OCI-LY7 (cell line): ENCODE measurements around the gene KDM3B. TPM values are rescaled to one million over a fixed set of nuclear protein-coding genes. Genes with fewer than 3 reads are reported as not detected.

ENCODE experiments used
- BruUV-seq: library from RNA; stranded (reverse); fragments of 400-500 nt; replicated peaks from 2 replicates; lab custom pipeline; 2021; lab: Mats Ljungman, UMichigan
- CTCF ChIA-PET: fragments of 300-600 bp; sonication (Branson Sonifier 250); formaldehyde crosslinking; loops from one replicate; lab custom pipeline; 2022; ENCODE audit warnings: antibody characterized with exemption; ENCODE audit not compliant: unreplicated experiment; lab: Charles Lee
- POLR2A ChIA-PET: fragments of 300-600 bp; sonication (Branson Sonifier 250); formaldehyde crosslinking; loops from one replicate; lab custom pipeline; 2022; ENCODE audit warnings: antibody characterized with exemption; lab: Charles Lee
- DNase-seq: peaks from one replicate; pipeline ENCODE4 v3.0.0-alpha.2; 2015; ENCODE audit warnings: low spot score
- H2AFZ ChIP-seq: fragments of 200-600 bp; sonication (generic), shearing (Covaris generic); 2 replicates; pipeline ENCODE4 v1.6.1; 2014; ENCODE audit warnings: mild to moderate bottlenecking, antibody characterized with exemption, low read length, moderate library complexity
- H3K27ac ChIP-seq: fragments of 200-600 bp; sonication (generic); 2 replicates; pipeline ENCODE4 v1.5.1; 2014; ENCODE audit warnings: mixed run types, low read depth, mild to moderate bottlenecking, moderate library complexity, low read length, inconsistent platforms; ENCODE audit not compliant: poor library complexity, severe bottlenecking
- H3K36me3 ChIP-seq: fragments of 200-600 bp; sonication (generic); 2 replicates; pipeline ENCODE4 v1.6.1; 2014; ENCODE audit warnings: mild to moderate bottlenecking, antibody characterized with exemption, low read length, moderate library complexity, mixed read lengths; ENCODE audit not compliant: insufficient read depth
- H3K4me1 ChIP-seq: fragments of 200-600 bp; sonication (generic); 2 replicates; pipeline ENCODE4 v1.5.1; 2014; ENCODE audit warnings: mild to moderate bottlenecking, low read length; ENCODE audit not compliant: insufficient read depth, poor library complexity, severe bottlenecking
- H3K4me2 ChIP-seq: fragments of 200-600 bp; sonication (generic); 2 replicates; pipeline ENCODE4 v1.6.1; 2014; ENCODE audit warnings: mild to moderate bottlenecking, low read length
- H3K4me3 ChIP-seq: fragments of 200-600 bp; sonication (generic); 2 replicates; pipeline ENCODE4 v1.5.1; 2014; ENCODE audit warnings: mild to moderate bottlenecking, low read depth, low read length; ENCODE audit not compliant: poor library complexity, severe bottlenecking
- H3K79me2 ChIP-seq: fragments of 200-600 bp; sonication (generic); 2 replicates; pipeline ENCODE4 v1.6.1; 2016; ENCODE audit warnings: low read depth, mild to moderate bottlenecking, low read length, moderate library complexity, mixed read lengths; ENCODE audit not compliant: insufficient read depth
- H3K9me2 ChIP-seq: fragments of 200-600 bp; sonication (generic); 2 replicates; pipeline ENCODE4 v1.6.1; 2016; ENCODE audit warnings: mild to moderate bottlenecking, low read length, mixed read lengths; ENCODE audit not compliant: insufficient read depth
- H3K9me3 ChIP-seq: fragments of 200-600 bp; sonication (generic); 2 replicates; pipeline ENCODE4 v1.6.1; 2014; ENCODE audit warnings: mild to moderate bottlenecking, mixed run types, low read length, mixed read lengths
- H4K20me1 ChIP-seq: fragments of 200-600 bp; sonication (generic); 2 replicates; pipeline ENCODE4 v1.6.1; 2014; ENCODE audit warnings: mild to moderate bottlenecking, antibody characterized with exemption, low read length, moderate library complexity, mixed read lengths; ENCODE audit not compliant: insufficient read depth
- CTCF ChIP-seq: fragments of 200-600 bp; sonication (generic); conservative IDR thresholded peaks from 2 replicates; pipeline ENCODE4 v1.5.1; 2014; ENCODE audit warnings: mild to moderate bottlenecking, antibody characterized with exemption, low read length, moderate library complexity, mixed read lengths
- EZH2phosphoT487 ChIP-seq: fragments of 200-600 bp; sonication (generic); IDR thresholded peaks from 2 replicates; pipeline ENCODE4 v1.6.1; 2018; ENCODE audit warnings: low read depth, borderline replicate concordance, mild to moderate bottlenecking, mixed run types, antibody characterized with exemption, low read length, moderate library complexity, mixed read lengths
- intact Hi-C: fragments of 100-400 bp; cut with micrococcal nuclease; formaldehyde crosslinking; loops from one replicate; pipeline ENCODE4 v1.10.0; 2022; ENCODE audit not compliant: unreplicated experiment
- total RNA-seq, 2 experiments: library from RNA; depleted of rRNA in 1 of 2; stranded (reverse); fragments of >200 nt in 1 of 2; shearing (Covaris generic) in 1 of 2; gene quantifications; 2 replicates each; pipeline ENCODE4 v1.2.3, GENCODE V29; 2014 to 2022

The KDM3B gene
- total RNA-seq, 2 experiments from 2014 or later: 51.1 to 64.8 TPM

- no peaks in the 10 kb centered on the region for H4K20me1 ChIP-seq
- peak overlapping the region; percentile 91 for H3K4me2 ChIP-seq
- intact Hi-C loops: loop anchor here (1.0 kb wide), 3 partner anchors 28 to 79 kb away; partner anchors contain the start of gene ETF1
- TF ChIP-seq CTCF (peak; percentile 52), EZH2phosphoT487 (no peak)
- no peaks in the 10 kb centered on the region for H3K79me2 ChIP-seq
- CTCF ChIA-PET: no interaction called here
- POLR2A ChIA-PET: interaction anchor here (0.6 kb wide), 2 partner anchors 245 to 287 kb away, joined by 3 read pairs; partner anchors contain the start of gene BRD8
- no peaks in the 10 kb centered on the region for H3K36me3 ChIP-seq
- no TSS peak for BruUV-seq
- peak overlapping the region; percentile 93 for H2AFZ ChIP-seq
- H3K27ac ChIP-seq: peak overlapping the region; percentile 76
- peak; percentile 98 for DNase-seq
- peaks cover 27% of the 10 kb centered on the region for H3K4me1 ChIP-seq
- peak overlapping the region; percentile 74 for H3K4me3 ChIP-seq
- no peaks in the 10 kb centered on the region for H3K9me2 ChIP-seq
- H3K9me3 ChIP-seq: no peaks in the 10 kb centered on the region
Observed at GRCh38 chr5:138464388-138465260, 112.1 kb downstream of the KDM3B start.

GRCh38 chr5:138465261-138466124 is 113.0 kb downstream of the KDM3B start, which contains the start of gene EGR1:
Gene EGR1 (plus strand): TSS chr5:138465479. CDS start chr5:138465762, 283 bp downstream.
- peaks cover 19% of the 10 kb centered on the region for H3K4me1 ChIP-seq
- intact Hi-C loops: no loop called here
- H3K9me2 ChIP-seq: no peaks in the 10 kb centered on the region
- no peaks in the 10 kb centered on the region for H3K9me3 ChIP-seq
- no peaks in the 10 kb centered on the region for H3K79me2 ChIP-seq
- peak within 1 kb of the TSS; percentile 93 for H2AFZ ChIP-seq
- H3K4me3 ChIP-seq: peak within 1 kb of the TSS; percentile 74
- no peaks in the 10 kb centered on the region for H3K36me3 ChIP-seq
- H3K4me2 ChIP-seq: peak within 1 kb of the TSS; percentile 91
- H3K27ac ChIP-seq: peak within 1 kb of the TSS; percentile 76
- BruUV-seq: no TSS peak
- H4K20me1 ChIP-seq: no peaks in the 10 kb centered on the region
- ChIA-PET POLR2A (interaction anchor here (0.6 to 0.7 kb wide), 4 partner anchors 66 to 1590 kb away, joined by 3 to 4 read pairs (median 4); partner anchors contain the start of gene BRD8), CTCF (interaction anchor here (0.6 kb wide), 1 partner anchor 24 kb away, joined by 3 read pairs; no protein-coding TSS in a partner anchor)
- 0 out of 2 replicates have a peak, but pooled peaks have one; percentile 14 for TF ChIP-seq EZH2phosphoT487
- TF ChIP-seq CTCF: no peak
- DNase-seq: peak; percentile 92
